Sigmoid colon (tissue), 4 donors: ENCODE data around the gene TMEM185B.

Experiments
- CTCF ChIP-seq, 4 experiments: fragments of 450-650 bp in 3 of 4; fragments of 200-600 bp in 1 of 4; IDR thresholded peaks; one replicate each; pipeline ENCODE4 v1.5.1; 2016 to 2019; ENCODE audit warnings: antibody characterized with exemption in 4 of 4, mild to moderate bottlenecking in 3 of 4, moderate library complexity in 2 of 4
- EP300 ChIP-seq, 4 donors: sonication (generic); formaldehyde crosslinking; IDR thresholded peaks; one replicate each; pipeline ENCODE4 v1.6.1; 2017; ENCODE audit warnings: antibody characterized with exemption in 4 of 4

- TF ChIP-seq CTCF (IDR thresholded peaks at IDR 0.05) (no peak), EP300 (IDR thresholded peaks at IDR 0.05) (no peak)
These were observed 46.6 kb upstream of the TMEM185B start for GRCh38 chr2:120269816-120270215.
